GM19397 (cell line): Measurements from ENCODE around the gene IP6K1.
"Not testable (repeated sequence)": the region's sequence is repeated elsewhere in the genome, so short reads cannot be mapped to it uniquely, and the experiment has no call there.

ENCODE experiments used
- ATAC-seq: cut with Tn5 transposase; IDR thresholded peaks from one replicate; pipeline ENCODE4 v1.9.1; 2021; ENCODE audit warnings: mild to moderate bottlenecking, moderate library complexity; ENCODE audit not compliant: unreplicated experiment

IP6K1 gene

DNA sequence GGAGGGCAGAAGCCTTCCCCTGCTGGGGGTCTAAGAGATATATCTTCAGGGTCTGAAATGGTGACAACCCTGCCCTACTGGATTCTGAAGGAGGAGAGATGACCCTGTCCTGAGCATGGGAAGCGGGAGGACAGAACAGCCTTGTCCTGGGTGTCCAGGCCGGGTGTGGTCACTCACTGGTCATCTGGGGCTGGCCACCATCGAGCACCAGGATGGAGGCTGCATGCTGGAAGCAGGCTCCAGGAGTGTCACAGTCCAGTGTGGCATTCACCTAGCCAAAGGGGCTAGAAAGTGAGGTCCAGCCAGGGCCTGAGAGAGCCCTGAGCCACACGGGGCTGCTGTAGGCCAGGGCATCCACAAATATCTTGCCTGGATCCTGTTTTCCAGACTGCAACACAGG lies 8.1 kb upstream of the IP6K1 start:
- ATAC-seq: no peak

DNA sequence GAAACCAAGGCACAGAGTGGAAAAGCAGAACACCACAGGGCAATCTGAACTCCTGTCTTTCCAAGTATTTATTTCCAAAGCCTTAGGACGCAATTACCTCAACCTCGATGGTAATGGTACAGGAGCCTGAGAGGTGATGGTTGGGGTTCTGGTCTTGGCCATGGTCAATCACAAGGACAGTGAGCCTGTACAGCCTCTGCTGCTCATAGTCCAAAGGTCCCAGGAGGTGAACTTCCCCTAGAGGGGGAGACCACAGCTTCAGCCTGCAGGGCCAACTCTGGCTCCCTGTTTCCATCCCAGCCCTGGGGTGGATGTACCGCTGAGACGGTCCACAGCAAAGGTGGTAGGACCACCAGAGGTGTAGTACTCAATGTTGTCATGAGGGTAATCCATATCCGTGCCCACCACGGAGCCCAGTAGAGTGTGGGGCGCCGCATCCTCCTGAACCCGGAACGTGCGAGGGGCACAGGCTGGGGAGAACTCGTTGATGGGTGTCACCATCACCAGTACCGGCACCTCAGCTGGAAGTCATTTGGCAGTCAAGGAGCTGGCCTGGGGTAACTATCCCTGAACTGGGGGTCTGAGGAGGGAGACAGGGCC lies 7.2 kb upstream of the IP6K1 start:
- no peak for ATAC-seq

DNA sequence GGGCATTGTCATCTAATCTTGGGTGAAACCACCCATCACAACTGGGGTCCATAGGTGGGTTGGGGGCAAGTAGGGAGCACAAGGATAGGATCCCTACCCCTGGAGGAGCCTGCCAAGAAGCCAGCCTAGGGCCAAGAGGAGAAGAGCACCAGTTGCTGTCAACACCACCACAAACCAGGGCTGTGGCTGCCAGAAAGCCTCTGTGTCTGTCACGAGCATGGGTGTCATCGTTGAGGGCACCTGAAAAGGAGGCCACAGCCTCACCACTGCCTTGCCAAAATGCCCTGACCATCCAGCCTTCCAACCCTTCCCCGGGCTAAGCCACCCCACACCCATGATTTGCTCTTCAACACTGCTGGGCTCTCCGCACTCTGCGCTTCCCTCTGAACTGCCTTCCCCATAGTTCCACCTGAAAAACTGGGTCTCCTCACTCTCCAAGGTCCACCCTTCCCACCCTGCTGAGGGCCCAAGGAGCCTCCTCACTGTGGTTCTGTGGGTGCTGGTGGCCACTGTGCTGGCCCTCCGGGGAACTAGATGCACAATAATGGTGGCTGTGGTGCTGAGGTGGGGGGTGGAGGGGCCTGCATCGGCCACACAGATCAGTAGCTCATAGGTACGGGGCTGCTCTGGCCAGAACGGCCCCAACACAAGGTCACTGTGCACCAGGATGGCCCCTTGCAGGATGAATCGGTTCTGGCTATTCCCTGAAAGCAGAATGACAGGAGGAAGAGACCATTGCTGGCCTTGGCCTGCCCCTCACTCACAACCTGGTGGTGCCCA lies 6.2 kb upstream of the IP6K1 start:
- no peak for ATAC-seq

DNA sequence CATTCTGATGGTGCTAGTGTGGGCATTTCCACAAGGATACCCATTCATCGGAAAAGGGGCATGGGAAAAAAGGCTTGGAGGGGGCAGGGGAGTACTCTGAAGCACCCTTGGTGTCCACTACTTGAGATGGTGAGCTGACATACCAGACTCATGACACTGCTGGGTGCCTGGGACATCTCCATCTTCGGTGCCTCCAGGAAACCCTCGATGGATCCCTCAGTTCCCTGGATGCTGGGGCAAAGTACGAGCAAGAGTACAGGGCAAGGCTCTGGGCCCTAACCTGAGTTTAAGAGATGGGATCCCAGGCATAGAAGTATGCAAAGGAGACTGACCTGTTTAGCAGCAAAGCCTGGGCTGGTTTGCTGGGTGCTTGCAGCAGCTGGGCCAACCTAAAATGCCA lies 5.2 kb upstream of the IP6K1 start:
- no peak for ATAC-seq

DNA sequence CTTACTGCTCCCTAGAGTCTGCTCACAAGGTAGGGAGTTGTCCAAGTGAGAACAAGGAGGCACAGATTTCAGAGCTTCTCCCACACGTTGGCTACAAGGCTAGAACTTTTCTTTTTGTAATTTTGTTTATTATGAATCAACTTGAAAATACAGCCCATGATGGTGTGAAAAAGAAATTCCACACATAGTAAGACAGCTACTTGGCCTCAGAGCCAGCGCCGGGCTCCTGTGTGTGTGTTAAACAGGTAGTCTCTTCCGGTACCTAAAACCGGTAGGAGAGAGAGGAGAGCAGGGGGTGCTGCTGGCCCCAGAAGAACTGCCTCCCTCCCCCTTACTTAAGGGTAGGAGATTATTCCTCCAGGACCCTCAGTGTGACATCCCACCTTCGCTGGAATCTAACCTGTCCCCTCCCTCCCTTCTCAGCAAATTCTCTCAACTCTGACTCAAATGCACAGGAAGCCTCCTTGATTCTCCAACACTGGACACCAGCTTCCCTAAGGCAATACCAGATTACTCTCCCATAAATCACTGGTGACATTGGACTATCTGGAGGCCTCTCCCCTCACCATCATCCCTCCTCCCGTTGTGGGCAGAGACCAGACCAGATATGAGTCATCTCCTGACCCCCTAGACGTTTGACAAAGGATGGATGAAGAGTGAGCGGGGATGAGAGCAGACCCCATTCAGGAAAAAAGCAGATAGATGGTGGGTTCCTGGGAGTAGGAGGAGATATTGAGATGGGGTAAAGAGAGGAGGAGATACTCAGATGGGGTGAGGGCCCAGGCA lies 4.5 kb upstream of the IP6K1 start:
- ATAC-seq: no peak

DNA sequence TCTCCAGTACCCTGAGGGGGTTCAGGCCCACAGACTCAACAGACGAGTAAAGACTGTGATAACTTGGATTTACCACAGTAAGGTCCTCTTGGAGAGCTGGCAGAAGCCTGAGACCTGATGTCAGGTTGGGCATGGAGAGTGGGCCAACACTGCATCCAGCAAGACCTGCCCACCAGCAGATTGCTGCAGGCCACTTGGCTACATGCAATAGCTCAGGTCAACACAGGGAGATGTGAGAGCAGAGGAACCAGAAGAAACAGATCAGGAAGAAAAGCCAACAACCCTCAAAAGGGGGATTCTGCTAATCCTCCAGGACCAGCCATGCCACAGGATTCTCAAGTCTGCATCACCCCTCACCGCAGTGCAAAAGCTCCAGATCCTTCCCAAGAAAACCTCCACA lies 1.7 kb upstream of the IP6K1 start:
- no peak for ATAC-seq

DNA sequence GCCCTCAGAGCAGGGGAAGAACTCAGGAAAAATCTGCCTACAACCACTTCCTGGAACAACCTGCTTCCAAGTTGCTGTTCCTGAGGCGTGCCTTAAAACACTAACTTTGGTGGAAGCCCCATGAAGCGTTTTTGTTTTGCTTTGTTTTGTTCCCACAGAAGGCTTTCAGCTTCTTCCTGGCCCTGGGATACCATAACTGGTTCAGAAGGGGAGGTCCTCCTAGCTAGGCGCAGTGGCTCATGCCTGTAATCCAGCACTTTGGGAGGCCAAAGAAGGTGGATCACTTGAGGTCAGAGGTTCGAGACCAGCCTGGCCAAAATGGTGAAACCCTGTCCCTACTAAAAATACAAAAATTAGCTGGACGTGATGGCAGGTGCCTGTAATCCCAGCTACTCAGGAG lies 1.2 kb upstream of the IP6K1 start:
- ATAC-seq: no peak

DNA sequence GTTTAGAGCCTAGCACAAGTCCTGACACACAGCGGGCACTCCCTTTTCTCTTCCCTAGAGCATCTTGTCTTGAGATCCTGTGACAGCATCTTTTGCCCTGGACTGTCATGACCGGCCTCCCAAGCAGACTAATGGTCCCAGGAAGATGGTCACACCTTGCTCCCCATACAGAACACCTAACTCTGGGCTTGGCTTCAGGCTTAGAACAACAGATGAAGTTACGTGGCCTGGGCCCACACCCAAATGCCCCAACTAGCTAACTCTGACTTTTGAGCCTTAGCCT lies 781 bp upstream of the IP6K1 start:
- ATAC-seq: no peak

DNA sequence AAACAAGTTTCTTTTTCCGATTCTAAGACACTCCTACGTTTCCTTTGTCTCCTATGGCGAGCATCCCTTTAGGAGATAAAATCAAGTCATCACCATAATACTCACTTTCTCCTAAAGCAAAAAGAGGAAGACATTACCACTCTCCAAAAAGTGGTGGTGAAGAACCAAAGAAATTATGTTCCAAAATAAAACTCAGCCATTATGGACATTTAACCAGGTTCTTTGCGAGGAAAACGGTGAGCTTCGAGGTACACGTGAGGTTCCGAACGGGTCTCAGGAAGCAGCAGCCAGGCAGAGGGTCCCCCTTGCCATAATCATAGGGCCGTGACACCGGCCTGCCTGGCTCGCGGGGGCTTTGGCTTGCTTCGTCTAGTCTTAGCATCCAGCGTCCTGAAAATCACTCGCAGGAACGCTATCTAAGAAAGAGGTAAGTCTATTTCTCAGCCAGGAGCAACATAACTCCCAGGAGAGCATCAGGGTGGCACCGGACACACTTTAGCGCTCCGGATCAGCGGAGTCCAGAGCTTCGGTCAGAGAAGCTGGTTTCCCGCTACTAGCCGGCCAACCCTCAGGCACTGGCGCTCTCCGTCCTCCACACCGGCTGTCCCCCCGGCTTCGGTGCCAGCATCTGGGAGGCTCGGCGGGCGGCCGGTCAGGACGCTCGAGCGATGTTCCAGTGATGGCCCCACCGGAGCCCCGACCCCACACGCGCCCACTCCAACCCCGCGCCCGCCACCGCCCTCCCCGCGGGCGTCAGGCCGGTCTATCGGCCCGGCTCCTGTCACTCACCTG lies 581 bp downstream of the IP6K1 start:
- ATAC-seq: peak; percentile 40

DNA sequence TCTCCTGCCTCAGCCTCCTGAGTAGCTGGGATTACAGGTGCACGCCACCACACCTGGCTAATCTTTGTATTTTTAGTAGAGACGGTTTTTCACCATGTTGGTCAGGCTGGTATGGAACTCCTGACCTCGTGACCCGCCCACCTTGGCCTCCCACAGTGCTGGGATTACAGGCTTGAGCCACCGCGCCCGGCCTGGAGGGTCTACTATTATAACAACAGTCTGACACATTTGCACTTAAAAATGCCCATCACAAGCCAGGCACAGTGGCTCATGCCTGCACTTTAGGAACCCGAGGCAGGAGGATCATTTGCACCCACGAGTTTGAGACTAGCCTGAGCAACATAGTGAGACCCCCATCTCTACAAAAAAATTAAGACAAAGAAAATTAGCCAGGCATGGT lies 4.1 kb downstream of the IP6K1 start:
- ATAC-seq: not testable (repeated sequence)

DNA sequence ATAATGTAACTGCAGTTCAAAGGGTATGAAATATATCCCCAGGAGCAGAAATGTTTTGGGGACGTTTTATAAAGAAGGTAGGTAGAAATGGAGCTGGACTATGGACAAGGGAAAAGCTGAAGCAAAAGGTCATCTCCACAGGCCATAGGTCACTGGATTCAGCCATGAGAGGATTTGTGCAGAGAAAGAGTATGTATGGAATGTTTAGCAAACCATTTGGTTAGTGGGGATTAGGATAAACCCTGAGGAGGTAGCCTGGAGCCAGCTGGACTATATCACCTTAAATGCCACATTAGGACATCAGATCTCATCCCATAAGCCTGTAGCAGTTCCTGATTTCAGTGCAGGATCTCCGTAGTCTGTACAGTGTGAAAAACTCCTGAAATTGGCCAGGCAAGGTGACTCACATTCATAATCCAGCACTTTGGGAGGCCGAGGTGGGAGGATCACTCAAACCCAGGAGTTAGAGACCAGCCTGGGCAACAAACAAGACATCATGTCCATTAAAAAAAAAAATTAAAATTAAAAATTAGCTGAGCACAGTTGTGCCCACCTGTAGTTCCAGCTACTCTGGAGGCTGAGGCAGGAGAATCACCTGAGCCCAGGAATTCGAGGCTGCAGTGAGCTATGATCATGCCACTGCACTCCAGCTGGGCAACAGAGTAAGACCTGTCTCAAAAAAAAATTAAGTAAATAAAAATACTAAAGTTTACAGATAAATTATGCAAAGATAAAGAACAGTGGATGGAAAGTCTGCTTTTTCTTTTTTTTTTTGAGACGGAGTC lies 4.7 kb downstream of the IP6K1 start:
- ATAC-seq: no peak

DNA sequence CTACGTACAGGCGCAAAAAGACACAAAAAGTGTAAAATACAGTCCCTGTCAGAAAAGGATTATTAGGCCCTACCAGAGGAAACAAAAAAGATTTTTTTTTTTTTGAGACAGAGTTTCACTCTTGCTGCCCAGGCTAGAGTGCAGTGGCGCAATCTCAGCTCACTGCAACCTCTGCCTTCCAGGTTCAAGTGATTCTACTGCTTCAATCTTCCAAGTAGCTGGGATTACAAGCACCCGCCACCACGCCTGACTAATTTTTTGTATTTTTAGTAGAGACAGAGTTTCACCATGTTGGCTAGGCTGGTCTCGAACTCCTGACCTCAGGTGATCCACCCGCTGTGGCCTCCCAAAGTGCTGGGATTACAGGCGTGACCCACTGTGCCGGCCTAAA lies 5.4 kb downstream of the IP6K1 start:
- not testable (repeated sequence) for ATAC-seq

DNA sequence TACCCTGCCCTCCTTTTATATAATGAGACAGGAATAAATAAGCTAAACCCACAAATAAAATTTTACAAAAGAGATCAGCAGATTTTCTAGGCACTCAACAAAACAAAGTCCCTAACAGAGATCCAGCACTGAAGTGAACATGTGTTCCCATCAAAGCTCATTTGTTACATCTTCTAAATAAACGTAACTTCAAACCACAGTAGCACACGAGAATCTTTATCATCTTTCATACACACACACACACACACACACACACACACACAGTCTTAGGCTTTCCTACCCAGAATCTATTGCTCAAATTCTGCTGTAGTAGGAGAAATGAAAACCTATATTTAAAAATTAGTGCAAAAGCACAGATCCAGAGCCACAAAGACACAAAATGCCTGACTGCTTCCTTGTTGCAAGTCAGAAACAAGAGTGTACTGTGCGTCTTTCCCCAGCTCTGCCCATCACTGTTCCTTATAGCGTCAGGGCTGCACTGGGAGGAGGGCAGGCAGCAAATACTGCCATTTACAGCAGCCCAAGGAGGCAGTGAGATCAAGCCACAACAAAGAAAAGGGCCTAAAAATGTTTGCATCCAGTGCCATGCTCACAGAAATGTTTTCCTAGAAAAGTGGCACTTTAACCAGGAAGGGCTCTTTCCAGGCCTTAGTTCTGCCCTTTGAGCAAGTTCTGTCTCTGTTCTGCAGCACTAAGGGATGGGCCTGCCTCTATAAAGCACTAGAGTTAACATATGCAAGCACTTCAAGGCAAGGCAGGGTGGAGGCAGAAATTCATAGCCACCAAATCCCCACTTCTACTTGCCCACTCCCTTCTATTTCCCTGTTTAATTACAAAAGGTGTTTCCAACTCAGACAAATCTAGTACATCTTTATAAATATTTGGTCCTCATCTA lies 6.0 kb downstream of the IP6K1 start:
- ATAC-seq: no peak

DNA sequence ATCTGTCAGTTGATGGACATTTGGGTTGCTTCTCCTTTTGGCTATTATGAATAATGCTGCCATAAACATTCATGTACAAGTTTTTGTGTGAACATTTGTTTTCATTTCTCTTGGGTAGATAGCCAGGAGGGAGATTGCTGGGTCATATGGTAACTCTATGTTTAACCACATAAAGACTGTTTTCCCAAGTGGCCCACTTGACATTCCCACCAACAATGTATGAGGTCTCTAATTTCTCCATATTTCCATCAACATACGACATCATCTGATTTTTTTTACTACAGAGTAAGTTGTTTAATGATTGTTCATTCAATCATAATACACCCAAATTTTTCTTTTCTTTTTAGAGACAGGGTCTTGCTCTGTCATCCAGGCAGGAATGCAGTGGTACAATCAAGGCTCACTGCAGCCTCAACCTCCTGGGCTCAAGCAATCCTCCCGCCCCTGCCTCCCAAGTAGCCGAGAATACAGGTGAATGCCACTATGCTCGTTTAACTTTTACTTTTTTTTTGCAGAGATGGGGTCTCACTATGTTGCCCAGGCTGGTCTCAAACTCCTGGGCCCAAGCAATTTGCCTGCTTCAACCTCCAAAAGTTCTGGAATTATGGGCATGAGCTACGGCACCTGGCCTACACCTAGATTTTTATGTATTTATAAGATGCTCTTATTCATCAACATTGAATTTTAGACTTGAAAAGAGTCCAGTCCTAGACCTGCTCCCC lies 6.8 kb downstream of the IP6K1 start:
- ATAC-seq: no peak

DNA sequence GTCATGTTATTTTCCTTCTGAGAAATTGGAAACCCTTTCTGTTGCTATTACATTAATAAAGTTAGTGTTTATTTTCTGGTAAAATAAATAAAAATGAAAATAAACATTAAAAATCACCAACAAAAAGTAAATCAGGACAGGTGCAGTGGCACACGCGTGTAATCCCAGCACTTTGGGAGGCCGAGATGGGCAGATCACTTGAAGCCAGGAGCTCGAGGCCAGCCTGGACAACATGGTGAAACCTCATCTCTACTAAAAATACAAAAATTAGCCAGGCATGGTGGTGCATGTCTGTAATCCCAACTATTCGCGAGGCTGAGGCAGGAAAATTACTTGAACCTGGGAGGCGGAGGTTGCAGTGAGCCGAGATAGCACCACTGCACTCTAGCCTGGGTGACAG lies 10.2 kb downstream of the IP6K1 start:
- not testable (repeated sequence) for ATAC-seq

DNA sequence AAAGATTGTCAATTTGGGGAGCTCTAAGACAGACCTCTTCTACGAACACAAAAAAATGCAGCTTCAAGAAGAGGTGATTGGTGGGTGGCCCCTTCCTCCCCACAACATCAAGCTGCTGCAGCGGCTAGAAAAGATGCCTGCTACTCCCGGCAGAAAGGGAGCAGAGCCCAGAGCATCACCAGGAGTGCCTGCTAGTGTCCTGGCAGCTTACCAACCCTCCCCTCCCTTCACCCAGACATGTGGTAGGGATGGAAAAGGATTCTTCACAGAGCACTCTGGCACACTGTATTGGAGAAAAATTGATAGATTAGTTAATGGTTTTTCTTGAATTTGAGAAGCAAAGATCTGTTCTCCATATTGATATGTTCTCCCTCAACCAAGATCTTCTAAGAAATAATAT lies 10.8 kb downstream of the IP6K1 start:
- no peak for ATAC-seq

DNA sequence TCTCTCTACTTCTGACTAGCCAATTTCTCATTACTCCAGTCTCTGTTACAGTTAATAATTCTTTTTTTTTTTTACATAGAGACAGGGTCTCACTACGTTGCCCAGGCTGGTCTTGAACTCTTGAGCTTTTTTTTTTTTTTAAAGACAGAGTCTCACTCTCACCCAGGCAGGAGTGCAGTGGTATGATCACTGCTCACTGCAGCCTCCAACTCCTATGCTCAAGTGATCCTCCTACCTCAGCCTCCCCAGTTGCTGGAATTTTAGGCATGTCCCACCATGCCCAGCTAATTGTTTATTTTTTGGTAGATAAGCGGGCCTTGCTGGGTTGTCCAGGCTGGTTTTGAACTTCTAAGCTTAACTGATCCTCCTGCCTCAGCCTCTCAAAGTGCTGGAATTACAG lies 13.6 kb downstream of the IP6K1 start:
- no peak for ATAC-seq

DNA sequence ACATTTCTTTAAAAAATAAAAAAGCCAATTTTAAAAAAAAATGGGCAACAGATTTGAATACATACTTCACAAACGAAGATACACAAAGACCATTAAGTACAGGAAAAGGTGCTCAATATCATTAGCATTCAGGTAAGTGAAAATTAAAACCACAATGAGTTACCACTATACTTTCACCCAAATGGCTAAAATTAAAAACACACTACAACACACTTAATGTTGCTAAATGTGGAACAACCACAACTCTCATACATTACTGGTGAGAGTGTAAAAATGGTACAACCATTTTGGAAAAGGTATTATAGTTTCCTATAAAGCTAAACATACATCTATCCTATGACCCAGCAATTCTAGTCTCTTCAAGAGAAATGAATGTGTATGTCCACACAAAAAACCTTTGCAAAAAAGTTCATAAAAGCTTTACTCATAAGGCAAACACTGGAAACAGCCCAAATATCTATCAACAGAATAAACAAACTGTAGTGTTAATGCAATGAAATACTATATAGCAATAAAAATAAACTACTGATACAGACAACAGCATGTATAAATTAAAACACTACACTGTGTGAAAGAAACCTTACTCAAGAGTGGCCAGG lies 14.9 kb downstream of the IP6K1 start:
- ATAC-seq: no peak

DNA sequence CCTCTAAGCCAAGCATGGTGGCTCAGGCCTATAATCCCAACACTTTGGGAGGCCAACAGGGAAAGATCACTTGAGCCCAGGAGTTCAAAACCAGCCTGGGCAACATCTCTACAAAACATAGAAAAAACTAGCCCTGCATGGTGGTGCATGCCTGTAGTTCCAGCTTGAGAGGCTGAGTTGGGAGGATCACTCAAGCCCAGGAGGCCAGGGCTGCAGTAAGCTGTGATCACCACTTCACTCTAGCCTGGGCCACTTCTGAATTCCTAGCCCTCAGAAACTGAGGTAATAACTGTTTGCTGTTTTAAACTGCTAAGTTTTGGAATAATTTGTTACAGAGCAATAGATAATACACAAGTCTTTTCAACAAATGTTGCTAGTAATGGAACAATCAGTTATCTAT lies 16.4 kb downstream of the IP6K1 start:
- ATAC-seq: no peak
